OCI-LY7 (cell line): Measurements from ENCODE around the gene CACNA2D4.

ENCODE experiments used
- CTCF ChIP-seq: fragments of 200-600 bp; sonication (generic); conservative IDR thresholded peaks from 2 replicates; pipeline ENCODE4 v1.5.1; 2014; ENCODE audit warnings: mild to moderate bottlenecking, antibody characterized with exemption, low read length, moderate library complexity, mixed read lengths
- EZH2phosphoT487 ChIP-seq: fragments of 200-600 bp; sonication (generic); IDR thresholded peaks from 2 replicates; pipeline ENCODE4 v1.6.1; 2018; ENCODE audit warnings: low read depth, borderline replicate concordance, mild to moderate bottlenecking, mixed run types, antibody characterized with exemption, low read length, moderate library complexity, mixed read lengths

GRCh38 chr12:1760566-1761382, 157.7 kb downstream of the CACNA2D4 start:
- TF ChIP-seq EZH2phosphoT487 (no peak), CTCF (0 out of 2 replicates have a peak, but pooled peaks have one; percentile 25)
